Activated CD4-positive, alpha-beta T cell treated with anti-CD3 and anti-CD28 coated beads for 36 hours (primary cell): ENCODE data around the gene ARL8B. TPM values are rescaled to one million over a fixed set of nuclear protein-coding genes. Genes with fewer than 3 reads are reported as not detected.
"Not testable (repeated sequence)": the region's sequence is repeated elsewhere in the genome, so short reads cannot be mapped to it uniquely, and the experiment has no call there.

Experiments
- ATAC-seq: fragments of 200-7000 bp; cut with Tn5 transposase; one replicate; pipeline ENCODE4 v1.10.0; 2021; ENCODE audit warnings: mild to moderate bottlenecking, moderate library complexity
- CTCF ChIA-PET: fragments of 350-600 bp; sonication (Branson Sonifier 250); formaldehyde crosslinking; loops from one replicate; lab custom pipeline; 2021; ENCODE audit warnings: antibody characterized with exemption; lab: Charles Lee
- POLR2A ChIA-PET: fragments of 350-600 bp; sonication (Branson Sonifier 250); formaldehyde crosslinking; loops from one replicate; lab custom pipeline; 2021; ENCODE audit warnings: antibody characterized with exemption, inconsistent platforms; lab: Charles Lee
- DNase-seq: peaks from one replicate; pipeline ENCODE4 v3.0.0-alpha.2; 2020
- H3K27ac Mint-ChIP-seq: one replicate; pipeline ENCODE4 v1.8.0; 2021; ENCODE audit warnings: mixed read lengths
- H3K27me3 Mint-ChIP-seq: one replicate; pipeline ENCODE4 v1.8.0; 2021; ENCODE audit warnings: mixed read lengths
- H3K36me3 Mint-ChIP-seq: one replicate; pipeline ENCODE4 v1.8.0; 2021; ENCODE audit warnings: low read depth, mixed read lengths
- H3K4me1 Mint-ChIP-seq: one replicate; pipeline ENCODE4 v1.8.0; 2021; ENCODE audit warnings: mixed read lengths
- H3K4me3 Mint-ChIP-seq: one replicate; pipeline ENCODE4 v1.8.0; 2021; ENCODE audit warnings: mild to moderate bottlenecking, moderate library complexity, mixed read lengths
- H3K9me3 Mint-ChIP-seq: one replicate; pipeline ENCODE4 v1.8.0; 2021; ENCODE audit warnings: low read depth, mixed read lengths
- intact Hi-C, 2 experiments: fragments of 100-400 bp; cut with DNase I in 1 of 2; cut with micrococcal nuclease in 1 of 2; formaldehyde crosslinking; loops; one replicate each; pipeline versions ENCODE4 v1.14.2 to v1.15.1; 2022 to 2024; cut with DNase I, micrococcal nuclease
- total RNA-seq, 2 experiments: library from RNA; stranded (reverse); gene quantifications; one replicate each; pipeline ENCODE4 v1.2.3, GENCODE V29; 2021

ARL8B gene
- 10 to 100 TPM; 44.7 to 45.1 TPM for total RNA-seq

DNA sequence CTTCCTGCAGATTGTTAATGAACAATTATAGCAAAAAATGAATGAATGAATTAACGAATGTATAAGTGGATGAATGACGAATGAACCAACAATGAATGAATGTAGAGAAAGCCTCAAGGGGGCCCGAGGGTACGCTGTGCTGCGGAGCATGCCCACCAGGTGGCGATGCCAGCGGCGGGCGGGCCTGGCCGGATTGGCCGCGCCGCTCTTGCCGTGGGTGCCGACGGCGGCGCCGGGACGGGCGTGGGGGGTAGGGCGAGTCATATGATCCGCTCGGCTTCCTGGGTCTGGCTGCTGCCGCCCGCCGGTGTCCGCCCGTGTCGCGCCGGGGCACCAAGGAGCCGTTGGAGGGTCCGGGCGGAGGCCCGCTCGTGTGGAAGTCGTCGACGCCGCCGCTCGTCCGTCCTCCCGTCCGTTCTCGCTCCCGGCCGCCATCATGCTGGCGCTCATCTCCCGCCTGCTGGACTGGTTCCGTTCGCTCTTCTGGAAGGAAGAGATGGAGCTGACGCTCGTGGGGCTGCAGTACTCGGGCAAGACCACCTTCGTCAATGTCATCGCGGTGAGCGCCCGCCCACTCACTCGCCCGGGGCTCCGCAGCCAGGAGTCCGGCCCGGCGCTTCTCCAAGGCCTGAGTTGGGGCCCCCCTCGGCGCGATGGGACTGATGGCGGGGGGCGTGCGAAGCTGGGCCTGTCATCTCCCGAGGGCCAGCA is at the start of gene ARL8B:
ARL8B (plus strand) TSS at position 263 of the 711 bp plus-strand sequence; CDS start at position 437, 174 bp downstream.
- Mint-ChIP-seq H3K27ac (peak within 1 kb of the TSS; percentile 94), H3K36me3 (peaks cover 11% of the 10 kb centered on the region), H3K4me3 (peak within 1 kb of the TSS; percentile 83), H3K9me3 (no peaks in the 10 kb centered on the region), H3K4me1 (peaks cover 42% of the 10 kb centered on the region), H3K27me3 (no peaks in the 10 kb centered on the region)
- intact Hi-C loops, result loop anchor here (1.0 to 5.0 kb wide), 14 partner anchors 65 to 1945 kb away; partner anchors contain the start of genes BHLHE40 (in 2 of the 2), EDEM1 (in 2 of the 2), CRBN (in 1 of the 2) and ITPR1 (in 1 of the 2)
- ATAC-seq (peak; percentile 84), DNase-seq (peak; percentile 96)
- POLR2A ChIA-PET, result interaction anchor here (0.6 to 4.0 kb wide), 9 partner anchors 66 to 300 kb away, joined by 3 to 46 read pairs (median 5); partner anchors contain the start of genes BHLHE40 and EDEM1
- CTCF ChIA-PET, result interaction anchor here (0.6 to 1.9 kb wide), 9 partner anchors 10 to 293 kb away, joined by 3 to 9 read pairs (median 5); no protein-coding TSS in a partner anchor

DNA sequence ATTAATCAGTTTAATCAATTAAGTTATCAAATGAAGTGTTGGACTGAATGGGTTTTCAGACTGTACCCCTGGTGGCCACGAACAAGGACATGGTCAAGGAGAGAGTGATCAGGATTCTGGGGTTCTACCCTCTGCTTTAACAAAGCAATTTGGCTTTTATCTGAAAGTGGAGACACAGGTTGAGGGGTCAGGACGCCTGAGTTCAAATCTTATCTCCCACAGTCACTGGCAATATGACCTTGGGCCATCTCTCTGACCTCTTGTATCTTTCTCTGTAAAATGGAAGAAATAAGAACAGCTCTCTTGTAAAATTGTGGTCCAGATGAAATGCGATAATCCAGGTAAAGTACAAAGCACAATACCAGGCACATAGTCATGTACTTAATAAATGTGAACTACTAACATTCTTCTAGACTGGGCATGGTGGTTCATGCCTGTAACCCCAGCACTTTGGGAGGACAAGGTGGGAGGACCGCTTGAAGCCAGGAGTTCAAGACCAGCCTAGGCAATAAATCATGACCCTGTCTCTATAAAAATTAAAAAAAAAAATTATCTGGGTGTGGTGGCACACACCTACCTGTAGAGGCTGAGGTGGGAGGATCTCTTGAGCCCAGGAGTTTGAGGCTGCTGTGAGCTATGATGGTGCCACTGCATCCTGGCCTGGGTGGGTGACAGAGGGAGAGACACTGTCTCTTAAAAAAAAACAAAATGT is 48.6 kb upstream of the ARL8B start:
- Mint-ChIP-seq H3K9me3 (no peaks in the 10 kb centered on the region), H3K4me1 (peaks cover 4% of the 10 kb centered on the region), H3K27ac (no peak overlapping the region), H3K4me3 (no peak overlapping the region), H3K36me3 (no peaks in the 10 kb centered on the region), H3K27me3 (peaks cover 2% of the 10 kb centered on the region)
- DNase-seq (no peak), ATAC-seq (no peak)
- POLR2A ChIA-PET, result no interaction called here
- intact Hi-C loops, result no loop called here
- CTCF ChIA-PET, result interaction anchor here (2.1 kb wide), 1 partner anchor 36 kb away, joined by 5 read pairs; no protein-coding TSS in a partner anchor

DNA sequence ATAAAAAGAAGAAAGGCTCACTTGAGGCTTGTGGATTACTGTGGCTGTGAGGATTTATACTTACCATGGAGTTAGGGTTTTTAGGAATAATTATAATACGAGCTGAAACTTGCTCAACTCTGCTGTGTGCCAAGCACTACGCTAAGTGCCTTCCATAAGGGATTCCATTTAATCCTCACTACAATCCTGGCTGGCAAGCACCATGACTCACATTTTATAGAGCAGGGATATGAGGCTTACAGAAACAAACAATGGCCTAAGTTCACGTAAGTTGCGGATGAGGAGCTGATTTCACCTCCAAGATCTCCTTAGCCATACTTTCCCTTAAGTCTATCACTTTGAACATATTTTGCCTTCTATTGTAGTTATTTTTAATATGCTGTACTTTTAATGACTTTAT is 43.9 kb upstream of the ARL8B start:
- ChIA-PET POLR2A (no interaction called here), CTCF (interaction anchor here (0.6 to 2.1 kb wide), 4 partner anchors 11 to 367 kb away, joined by 3 to 9 read pairs (median 4); no protein-coding TSS in a partner anchor)
- ATAC-seq (no peak), DNase-seq (no peak)
- no peaks in the 10 kb centered on the region for H3K36me3 Mint-ChIP-seq
- intact Hi-C loops, result no loop called here
- peaks cover 3% of the 10 kb centered on the region for H3K27me3 Mint-ChIP-seq
- no peak overlapping the region for H3K4me3 Mint-ChIP-seq
- H3K27ac Mint-ChIP-seq, result no peak overlapping the region
- H3K4me1 Mint-ChIP-seq, result no peaks in the 10 kb centered on the region
- no peaks in the 10 kb centered on the region for H3K9me3 Mint-ChIP-seq

DNA sequence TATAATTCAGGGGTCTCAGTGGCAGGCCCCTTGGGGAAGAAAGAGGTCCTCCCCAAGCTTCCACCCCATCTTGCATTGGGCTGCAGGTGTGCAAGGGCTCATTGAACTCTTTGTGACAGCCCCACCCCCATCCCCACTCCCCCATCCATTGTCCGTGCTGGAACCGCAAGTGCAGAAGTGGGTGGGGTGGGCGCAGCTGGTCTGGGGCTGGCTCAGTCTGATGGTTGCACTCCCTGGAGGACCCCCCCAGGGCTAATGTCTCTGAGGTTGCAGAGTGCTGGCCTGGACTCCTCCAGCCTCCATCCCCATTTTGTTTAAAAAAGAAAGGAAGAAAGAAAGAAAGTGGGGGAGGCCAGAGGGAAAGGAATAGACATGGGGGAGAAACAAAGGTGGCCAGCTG is 42.3 kb upstream of the ARL8B start:
- Mint-ChIP-seq H3K27ac (no peak overlapping the region), H3K4me3 (no peak overlapping the region), H3K9me3 (no peaks in the 10 kb centered on the region), H3K36me3 (no peaks in the 10 kb centered on the region), H3K27me3 (peaks cover 4% of the 10 kb centered on the region), H3K4me1 (no peaks in the 10 kb centered on the region)
- CTCF ChIA-PET, result interaction anchor here (0.6 kb wide), 1 partner anchor 1750 kb away, joined by 3 read pairs; no protein-coding TSS in a partner anchor
- intact Hi-C loops, result no loop called here
- DNase-seq (no peak), ATAC-seq (no peak)
- POLR2A ChIA-PET, result no interaction called here

DNA sequence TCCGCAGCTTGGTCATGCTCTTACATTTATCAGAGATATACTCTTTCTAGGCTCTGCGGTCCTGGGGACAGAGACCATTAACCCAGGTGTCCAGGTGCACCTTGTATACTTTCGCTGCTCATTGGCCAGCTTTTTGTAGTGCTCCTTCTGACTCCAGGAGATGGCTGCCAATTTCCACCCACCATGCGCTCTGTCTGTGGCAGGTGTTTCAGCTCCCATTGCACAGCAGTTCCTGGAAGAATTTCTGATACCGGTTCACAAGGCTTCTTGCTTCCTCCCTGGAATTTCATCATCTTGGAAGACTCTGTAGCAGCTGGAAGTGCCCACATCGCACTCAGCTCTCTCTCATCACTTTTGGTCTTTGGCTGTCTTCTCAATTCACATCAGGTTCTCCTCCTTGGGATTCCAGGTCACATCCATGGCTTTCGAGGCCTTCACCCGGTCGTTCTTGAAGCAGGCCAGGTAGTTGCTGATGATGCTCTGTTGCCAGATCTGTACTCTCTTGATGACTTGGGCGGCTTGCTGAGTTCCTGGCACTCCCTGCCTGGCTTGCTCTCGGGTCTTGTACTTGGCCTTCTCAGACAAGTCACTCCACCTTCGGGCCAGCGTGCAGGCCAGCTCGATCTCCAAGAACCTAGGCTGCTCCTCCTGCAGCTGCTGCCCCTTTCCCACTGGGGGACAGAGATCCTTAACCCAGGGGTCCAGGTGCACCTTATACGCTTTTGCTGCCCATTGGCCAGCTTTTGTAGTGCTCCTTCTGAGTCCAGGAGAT is 41.1 kb upstream of the ARL8B start:
- no peaks in the 10 kb centered on the region for H3K9me3 Mint-ChIP-seq
- intact Hi-C loops, result no loop called here
- ATAC-seq, result no peak
- ChIA-PET CTCF (interaction anchor here (1.2 kb wide), 1 partner anchor 369 kb away, joined by 4 read pairs; no protein-coding TSS in a partner anchor), POLR2A (no interaction called here)
- no peak overlapping the region for H3K27ac Mint-ChIP-seq
- H3K4me3 Mint-ChIP-seq, result no peak overlapping the region
- DNase-seq, result no peak
- H3K27me3 Mint-ChIP-seq, result peaks cover 4% of the 10 kb centered on the region
- H3K4me1 Mint-ChIP-seq, result no peaks in the 10 kb centered on the region
- H3K36me3 Mint-ChIP-seq, result no peaks in the 10 kb centered on the region

DNA sequence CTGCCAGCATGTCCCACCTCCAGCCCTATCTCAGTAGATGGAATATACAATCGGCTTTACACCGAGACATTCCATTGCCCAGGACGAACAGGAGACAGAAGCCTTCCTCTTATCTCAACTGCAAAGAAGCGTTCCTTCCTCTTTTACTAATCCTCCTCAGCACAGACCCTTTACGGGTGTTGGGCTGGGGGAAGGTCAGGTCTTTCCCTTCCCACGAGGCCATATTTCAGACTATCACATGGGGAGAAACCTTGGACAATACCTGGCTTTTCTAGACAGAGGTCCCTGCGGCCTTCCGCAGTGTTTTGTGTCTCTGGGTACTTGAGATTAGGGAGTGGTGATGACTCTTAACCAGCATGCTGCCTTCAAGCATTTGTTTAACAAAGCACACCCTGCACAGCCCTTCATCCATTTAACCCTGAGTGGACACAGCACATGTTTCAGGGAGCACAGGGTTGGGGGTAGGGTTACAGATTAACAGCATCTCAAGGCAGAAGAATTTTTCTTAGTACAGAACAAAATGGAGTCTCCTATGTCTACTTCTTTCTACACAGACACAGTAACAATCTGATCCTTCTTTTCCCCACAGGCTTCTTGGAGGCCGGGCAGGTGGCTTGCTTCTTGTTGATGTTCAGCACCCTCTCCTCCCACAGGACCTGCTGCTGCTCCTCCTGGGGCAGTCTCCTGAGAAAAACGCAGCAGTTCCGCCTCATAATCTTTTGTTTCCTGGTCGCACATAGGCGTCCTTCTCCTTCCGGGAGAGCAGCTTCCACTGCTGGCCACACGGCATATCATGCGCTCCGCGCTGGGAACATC is 39.9 kb upstream of the ARL8B start:
- H3K9me3 Mint-ChIP-seq, H3K4me1 Mint-ChIP-seq, ATAC-seq, H3K27me3 Mint-ChIP-seq, H3K4me3 Mint-ChIP-seq, H3K36me3 Mint-ChIP-seq, intact Hi-C loops, DNase-seq, H3K27ac Mint-ChIP-seq, POLR2A ChIA-PET: not testable (repeated sequence)
- CTCF ChIA-PET, result interaction anchor here (1.3 kb wide), 1 partner anchor 371 kb away, joined by 3 read pairs; no protein-coding TSS in a partner anchor

DNA sequence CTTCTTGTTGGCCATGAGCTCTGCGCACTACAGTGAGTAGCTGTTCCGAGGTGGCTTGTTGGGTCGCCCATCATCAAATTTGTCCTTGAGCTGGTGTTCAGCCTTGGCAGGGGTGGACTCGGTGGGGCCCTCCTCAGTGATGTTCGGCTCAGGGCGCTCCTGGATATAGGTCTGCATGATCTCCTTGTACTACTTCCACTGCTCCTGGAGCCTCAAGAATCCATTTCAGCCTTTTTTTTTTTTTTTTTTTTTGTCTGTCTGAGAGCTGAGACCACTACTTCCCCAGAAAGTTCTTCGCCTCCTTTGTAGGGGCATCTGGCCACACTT is 39.3 kb upstream of the ARL8B start:
- no peak for DNase-seq
- Mint-ChIP-seq H3K27me3 (peaks cover 4% of the 10 kb centered on the region), H3K36me3 (no peaks in the 10 kb centered on the region), H3K4me3 (no peak overlapping the region), H3K27ac (no peak overlapping the region), H3K9me3 (no peaks in the 10 kb centered on the region), H3K4me1 (no peaks in the 10 kb centered on the region)
- no peak for ATAC-seq
- intact Hi-C loops, result no loop called here
- ChIA-PET POLR2A (no interaction called here), CTCF (interaction anchor here (1.3 kb wide), 1 partner anchor 371 kb away, joined by 3 read pairs; no protein-coding TSS in a partner anchor)

DNA sequence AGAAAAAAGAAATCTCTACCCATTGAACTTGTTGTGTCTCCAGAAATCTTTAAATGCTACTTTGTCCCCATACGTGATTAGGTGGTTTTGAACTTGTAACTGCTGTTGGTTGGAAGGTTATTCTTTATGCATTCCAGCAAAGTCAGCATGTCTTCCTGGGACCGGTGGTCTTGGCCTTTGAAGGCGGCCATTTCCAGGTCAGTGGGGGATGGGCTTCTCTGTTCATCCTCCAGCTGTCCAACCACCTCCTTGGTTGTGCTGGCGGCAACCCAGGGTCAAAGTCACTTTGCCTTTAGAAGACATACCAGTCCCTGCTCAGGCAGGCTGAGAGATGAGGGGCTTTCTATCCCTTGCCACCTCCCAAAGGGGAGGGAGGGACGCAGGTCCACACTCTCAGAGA is 37.9 kb upstream of the ARL8B start:
- H3K4me3 Mint-ChIP-seq, result no peak overlapping the region
- ChIA-PET POLR2A (no interaction called here), CTCF (interaction anchor here (0.6 to 1.3 kb wide), 2 partner anchors 8 to 861 kb away, joined by 4 to 6 read pairs; no protein-coding TSS in a partner anchor)
- peaks cover 4% of the 10 kb centered on the region for H3K27me3 Mint-ChIP-seq
- no peaks in the 10 kb centered on the region for H3K36me3 Mint-ChIP-seq
- no peak for DNase-seq
- H3K4me1 Mint-ChIP-seq, result no peaks in the 10 kb centered on the region
- H3K27ac Mint-ChIP-seq, result no peak overlapping the region
- H3K9me3 Mint-ChIP-seq, result no peaks in the 10 kb centered on the region
- ATAC-seq, result no peak
- intact Hi-C loops, result no loop called here

DNA sequence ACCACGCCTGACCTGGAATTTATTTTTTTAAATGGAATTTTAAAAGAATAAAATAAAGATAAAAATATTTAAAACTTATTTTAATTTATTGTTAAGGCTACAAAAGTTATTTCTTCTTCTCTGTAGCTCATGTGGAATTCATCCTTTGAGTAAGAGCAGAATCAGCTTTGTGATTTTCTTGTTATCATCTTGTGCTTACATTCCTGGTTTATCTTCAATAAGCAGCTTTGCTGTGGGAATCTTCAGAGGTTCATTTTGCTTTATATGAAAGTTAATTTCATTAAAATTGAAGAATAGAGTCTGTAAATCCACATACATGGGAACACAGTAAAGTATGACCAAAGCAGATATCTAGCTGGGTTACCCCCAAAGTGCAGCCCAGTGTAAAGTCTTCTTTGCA is 35.4 kb upstream of the ARL8B start:
- Mint-ChIP-seq H3K36me3 (no peaks in the 10 kb centered on the region), H3K27me3 (peaks cover 2% of the 10 kb centered on the region), H3K27ac (no peak overlapping the region), H3K4me1 (peaks cover 2% of the 10 kb centered on the region), H3K4me3 (no peak overlapping the region), H3K9me3 (no peaks in the 10 kb centered on the region)
- no peak for ATAC-seq
- intact Hi-C loops, result no loop called here
- POLR2A ChIA-PET, result no interaction called here
- CTCF ChIA-PET, result interaction anchor here (1.1 to 1.2 kb wide), 3 partner anchors 9 to 396 kb away, joined by 3 to 5 read pairs (median 3); no protein-coding TSS in a partner anchor
- no peak for DNase-seq

DNA sequence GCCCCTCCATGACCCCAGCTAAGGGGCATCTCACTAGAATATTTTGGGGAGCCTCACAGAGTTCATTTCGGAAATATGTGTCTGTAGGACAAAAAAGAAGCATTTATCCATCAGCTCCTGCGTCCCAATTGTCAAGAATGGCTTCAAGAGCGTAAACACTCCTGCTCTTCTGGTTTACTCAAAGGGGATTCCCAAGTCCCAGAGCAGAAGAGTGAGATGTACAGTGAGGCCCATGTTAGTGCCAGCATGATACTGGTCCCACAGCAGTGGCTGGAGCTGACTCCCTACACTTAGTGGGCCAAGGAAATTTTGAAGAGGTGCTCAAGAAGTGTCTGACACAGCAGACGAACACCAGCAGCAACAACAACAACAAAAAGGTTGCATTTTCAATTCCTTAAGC is 34.9 kb upstream of the ARL8B start:
- ChIA-PET POLR2A (no interaction called here), CTCF (interaction anchor here (1.1 to 1.2 kb wide), 2 partner anchors 20 to 397 kb away, joined by 3 to 5 read pairs; no protein-coding TSS in a partner anchor)
- ATAC-seq (no peak), DNase-seq (no peak)
- no peaks in the 10 kb centered on the region for H3K36me3 Mint-ChIP-seq
- peaks cover 3% of the 10 kb centered on the region for H3K27me3 Mint-ChIP-seq
- intact Hi-C loops, result no loop called here
- peaks cover 2% of the 10 kb centered on the region for H3K4me1 Mint-ChIP-seq
- no peaks in the 10 kb centered on the region for H3K9me3 Mint-ChIP-seq
- no peak overlapping the region for H3K4me3 Mint-ChIP-seq
- H3K27ac Mint-ChIP-seq, result no peak overlapping the region
